HUDEP-2 (cell line): ENCODE data around the gene FAM131A.
A peak's percentile ranks its signal among the peaks of the same experiment; 100 is the strongest.

Experiments
- DNase-seq, 76 experiments: peaks; one replicate each; lab custom pipeline; 2025; ENCODE audit not compliant: unreplicated experiment in 76 of 76; lab: John Stamatoyannopoulos, UW

FAM131A gene

GRCh38 chr3:184315871-184316661 lies 21.3 kb upstream of the FAM131A start:
- DNase-seq, result no peak

DNA sequence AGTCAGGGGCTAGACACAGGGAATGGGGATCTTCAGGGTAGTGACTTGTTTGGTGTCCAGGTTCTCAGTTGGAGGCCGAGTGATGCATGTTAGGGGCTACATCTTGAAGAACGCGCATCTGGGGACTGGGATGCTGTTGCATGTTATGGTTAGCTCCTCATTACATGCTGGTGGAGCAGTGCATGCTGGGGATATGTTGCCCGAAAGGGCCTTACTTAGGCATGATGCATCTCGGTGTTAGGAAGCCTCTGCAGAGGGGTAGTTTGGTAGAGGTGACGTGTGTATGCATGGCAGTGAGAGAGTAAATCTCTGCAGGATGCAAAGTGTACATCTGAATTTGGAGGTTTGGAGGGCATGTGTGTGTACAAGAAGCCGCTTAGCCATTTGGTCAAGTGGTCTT lies 20.6 kb upstream of the FAM131A start:
- DNase-seq, result no peak

DNA sequence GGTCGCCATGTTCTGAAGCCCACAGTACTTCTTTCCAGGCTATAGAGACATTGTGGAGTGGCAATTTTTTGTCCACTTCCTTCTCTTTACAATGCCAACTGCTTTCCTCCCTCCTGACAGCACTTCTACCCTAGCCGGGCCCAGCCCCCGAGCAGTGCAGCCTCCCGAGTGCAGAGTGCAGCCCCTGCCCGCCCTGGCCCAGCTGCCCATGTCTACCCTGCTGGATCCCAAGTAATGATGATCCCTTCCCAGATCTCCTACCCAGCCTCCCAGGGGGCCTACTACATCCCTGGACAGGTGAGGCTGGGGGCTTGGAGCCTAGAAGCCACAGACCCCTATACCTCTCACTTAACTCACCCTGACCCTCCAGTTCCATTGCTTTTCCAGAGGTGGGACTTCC lies 20.2 kb upstream of the FAM131A start:
- no peak for DNase-seq

DNA sequence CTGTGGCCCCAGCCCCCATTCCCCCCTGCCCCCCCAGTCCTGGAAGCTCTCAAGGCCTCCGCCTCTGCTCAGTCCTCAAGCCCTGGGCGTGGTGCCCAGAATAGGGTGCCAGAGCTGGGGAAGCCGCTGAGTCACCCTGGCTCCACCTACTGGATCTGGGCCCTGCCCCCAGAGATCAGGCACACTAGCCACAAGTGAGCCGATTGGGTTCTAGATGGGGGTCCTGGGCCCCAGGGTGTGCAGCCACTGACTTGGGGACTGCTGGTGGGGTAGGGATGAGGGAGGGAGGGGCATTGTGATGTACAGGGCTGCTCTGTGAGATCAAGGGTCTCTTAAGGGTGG lies 17.3 kb upstream of the FAM131A start:
- peak in 75 of 76 experiments; percentile 25 to 97 (median 92) for DNase-seq

DNA sequence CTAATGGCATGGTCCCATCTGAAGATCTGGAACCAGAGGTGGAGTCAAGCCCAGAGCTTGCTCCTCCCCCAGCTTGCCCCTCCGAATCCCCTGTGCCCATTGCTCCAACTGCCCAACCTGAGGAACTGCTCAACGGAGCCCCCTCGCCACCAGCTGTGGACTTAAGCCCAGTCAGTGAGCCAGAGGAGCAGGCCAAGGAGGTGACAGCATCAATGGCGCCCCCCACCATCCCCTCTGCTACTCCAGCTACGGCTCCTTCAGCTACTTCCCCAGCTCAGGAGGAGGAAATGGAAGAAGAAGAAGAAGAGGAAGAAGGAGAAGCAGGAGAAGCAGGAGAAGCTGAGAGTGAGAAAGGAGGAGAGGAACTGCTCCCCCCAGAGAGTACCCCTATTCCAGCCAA lies 15.7 kb upstream of the FAM131A start:
- DNase-seq, result no peak

GRCh38 chr3:184322731-184323487 lies 14.5 kb upstream of the FAM131A start:
- no peak for DNase-seq

DNA sequence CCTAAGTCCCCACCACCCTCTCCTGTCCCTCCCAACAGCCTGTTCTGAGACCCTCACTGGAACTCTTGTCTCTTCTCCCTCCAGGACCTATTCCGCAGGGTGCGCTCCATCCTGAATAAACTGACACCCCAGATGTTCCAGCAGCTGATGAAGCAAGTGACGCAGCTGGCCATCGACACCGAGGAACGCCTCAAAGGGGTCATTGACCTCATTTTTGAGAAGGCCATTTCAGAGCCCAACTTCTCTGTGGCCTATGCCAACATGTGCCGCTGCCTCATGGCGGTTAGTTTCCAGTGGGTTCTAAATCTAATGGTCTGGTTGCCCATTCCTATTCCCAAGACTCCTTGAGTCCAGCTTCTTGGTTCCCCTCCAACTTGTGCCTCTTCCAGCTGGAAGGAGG lies 13.7 kb upstream of the FAM131A start:
- DNase-seq, result no peak

GRCh38 chr3:184325269-184325668 lies 12.1 kb upstream of the FAM131A start:
- DNase-seq, result no peak

- DNase-seq, result no peak
Measured at GRCh38 chr3:184325715-184326369, 11.6 kb upstream of the FAM131A start.

DNA sequence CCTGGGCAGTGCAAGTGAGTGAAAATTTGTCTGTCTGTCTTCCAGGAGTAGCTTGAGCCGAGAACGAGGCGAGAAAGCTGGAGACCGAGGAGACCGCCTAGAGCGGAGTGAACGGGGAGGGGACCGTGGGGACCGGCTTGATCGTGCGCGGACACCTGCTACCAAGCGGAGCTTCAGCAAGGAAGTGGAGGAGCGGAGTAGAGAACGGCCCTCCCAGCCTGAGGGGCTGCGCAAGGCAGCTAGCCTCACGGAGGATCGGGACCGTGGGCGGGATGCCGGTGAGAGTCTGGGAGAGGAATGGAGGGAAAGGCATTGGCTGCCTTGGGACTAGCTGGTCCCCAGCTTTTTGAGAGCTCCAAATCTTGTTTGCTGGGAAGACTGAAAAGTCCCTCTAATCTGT lies 10.2 kb upstream of the FAM131A start:
- DNase-seq, result no peak

- DNase-seq, result no peak
Measured at GRCh38 chr3:184328516-184328915, 8.9 kb upstream of the FAM131A start.

DNA sequence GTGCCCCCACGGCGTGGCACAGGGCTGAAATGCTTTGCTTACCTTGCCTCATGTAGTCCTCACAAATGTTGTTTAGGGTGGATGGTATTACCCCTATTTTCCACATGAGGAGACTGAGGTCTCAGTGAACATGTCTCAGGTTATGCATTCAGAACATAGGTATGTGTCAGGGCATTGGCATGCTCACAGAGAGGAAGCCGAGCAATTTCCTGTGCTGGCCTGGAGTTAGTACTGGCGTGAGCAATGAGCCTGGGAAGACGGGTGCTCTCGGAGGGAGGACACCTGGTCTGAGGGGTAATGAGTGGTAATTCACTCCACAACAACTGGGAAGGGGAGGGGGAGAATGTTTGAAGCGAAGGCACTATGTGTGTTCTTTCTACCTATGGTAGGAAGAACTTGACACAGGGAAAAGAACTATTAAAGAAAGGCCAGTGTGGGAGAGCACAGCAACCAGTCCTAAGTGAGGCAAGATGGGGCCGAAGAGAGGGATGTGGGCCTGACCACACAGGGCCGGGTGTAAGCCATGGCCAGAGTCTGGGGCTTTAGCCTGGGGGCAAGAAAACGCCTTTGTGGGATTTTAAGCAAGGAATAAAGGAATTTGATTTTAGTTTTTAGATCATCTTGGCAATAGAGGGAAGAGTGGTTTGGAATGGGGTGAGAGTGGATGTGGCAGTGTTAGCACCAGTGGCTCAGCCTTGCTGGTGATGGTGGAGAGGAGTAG lies 4.9 kb upstream of the FAM131A start:
- no peak for DNase-seq

GRCh38 chr3:184333190-184333589 lies 4.2 kb upstream of the FAM131A start:
- peak in 2 of 76 experiments; percentile 11 to 21 for DNase-seq

GRCh38 chr3:184333700-184334099 lies 3.7 kb upstream of the FAM131A start:
- DNase-seq, result no peak

- peak in 41 of 76 experiments; percentile 1 to 76 (median 30) for DNase-seq
Measured at GRCh38 chr3:184334470-184335158, 2.8 kb upstream of the FAM131A start.

DNA sequence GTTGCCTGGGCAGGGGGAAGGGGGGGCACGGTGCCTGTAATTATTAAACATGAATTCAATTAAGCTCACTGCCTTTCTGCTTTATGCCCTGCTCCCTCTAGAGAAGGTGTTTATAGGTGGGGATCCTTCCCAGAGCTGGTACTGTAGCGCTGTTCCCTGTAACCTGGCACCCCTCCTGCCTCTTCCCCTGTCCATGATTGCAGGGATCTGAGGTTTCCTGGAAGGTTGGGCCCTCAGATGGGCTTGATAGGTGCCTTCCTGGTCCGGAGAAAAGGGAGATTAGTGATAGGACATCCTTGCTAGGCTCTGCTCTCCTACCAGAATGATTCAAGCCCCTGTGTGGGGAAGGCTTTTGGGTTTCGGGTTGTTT lies 2.1 kb upstream of the FAM131A start:
- DNase-seq, result no peak

DNA sequence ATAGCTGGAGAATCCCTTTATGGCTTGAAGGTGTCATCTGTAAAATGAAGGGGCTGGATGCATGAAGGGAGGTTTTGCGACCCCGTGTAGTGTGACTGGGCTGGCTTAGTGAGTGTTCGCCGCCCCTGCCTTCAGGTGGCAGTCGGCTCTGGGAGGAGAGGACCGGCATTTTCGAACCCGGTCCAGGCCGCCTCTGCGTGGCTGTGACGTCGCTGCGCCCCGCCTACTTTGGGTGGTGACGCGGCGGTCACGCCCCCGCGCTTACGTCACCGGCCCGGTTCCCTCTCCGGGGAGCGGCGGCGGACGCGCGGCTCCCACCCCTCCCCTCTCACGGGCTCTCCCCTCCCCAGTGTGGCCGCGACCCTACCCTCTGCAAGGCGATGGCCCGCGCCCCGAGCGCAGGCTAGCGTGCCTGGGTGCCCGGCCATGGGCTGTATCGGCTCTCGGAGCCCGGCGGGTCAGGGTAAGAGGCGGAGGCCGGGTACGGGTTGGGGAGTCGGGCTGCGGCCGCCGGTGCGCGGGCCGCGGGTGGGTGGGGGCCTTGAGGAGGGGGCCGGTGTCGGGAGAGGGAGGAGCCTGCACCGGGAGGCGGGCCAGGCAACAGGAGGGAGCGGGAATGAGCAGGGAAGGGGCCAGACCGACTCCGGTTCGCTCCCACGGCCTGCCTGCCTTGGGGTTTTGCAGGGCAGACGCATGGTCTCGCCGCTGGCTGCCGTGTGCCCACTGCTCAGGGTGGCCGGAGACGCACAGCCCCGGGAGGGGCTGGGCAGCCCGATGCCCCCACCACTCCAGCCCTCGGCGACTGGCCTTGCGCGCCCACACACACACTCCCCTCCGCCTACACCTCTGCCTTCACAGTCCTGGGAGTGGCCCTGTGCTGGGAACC lies 1.5 kb upstream of the FAM131A start:
- DNase-seq, result peak in 71 of 76 experiments; percentile 7 to 98 (median 66)

DNA sequence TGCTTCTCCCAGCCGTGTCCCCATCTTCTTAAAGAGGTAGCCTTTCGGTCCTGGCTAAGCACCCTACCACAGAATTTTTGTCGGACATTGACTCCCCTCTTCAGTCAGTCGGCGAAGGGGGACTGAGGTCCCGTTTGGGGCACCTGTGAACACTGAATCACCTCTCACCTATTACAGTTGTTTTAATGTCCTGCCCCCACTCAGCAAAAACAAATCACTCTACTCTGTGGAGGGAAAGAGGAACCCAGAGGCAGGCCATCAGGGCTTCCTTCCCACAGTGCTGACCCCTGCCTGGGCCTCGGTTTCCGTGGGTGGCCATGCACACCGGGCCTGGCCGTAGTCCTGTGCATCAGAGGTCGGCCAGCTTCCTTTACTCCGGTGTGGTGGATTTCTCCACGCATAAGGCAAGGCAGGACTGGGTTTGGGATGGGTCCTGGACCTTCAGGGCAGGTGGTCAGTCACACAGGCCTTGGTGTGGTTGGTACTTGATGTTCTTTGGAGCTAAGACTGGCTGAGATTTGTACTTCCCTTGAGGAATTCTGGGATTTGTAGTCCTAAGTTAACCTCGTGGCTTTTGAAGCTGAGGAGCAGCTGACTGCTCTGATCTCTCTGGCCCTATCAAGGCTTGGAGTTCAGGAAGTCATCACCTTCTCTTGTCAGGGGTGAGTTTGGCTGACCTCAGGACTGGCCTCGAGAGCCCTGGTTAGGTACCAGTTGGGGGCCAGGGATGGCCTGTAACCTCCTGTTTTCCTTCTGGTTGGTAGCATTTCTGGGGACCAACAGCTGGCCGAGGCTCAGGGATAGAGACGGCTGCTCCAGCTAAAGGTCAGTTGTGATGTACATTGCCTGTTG lies 627 bp upstream of the FAM131A start:
- DNase-seq, result peak in 2 of 76 experiments; percentile 11 to 19

GRCh38 chr3:184337981-184338380 lies 581 bp downstream of the FAM131A start:
- no peak for DNase-seq
